Keratinocyte (primary cell): Measurements from ENCODE around the gene SERINC5. TPM values are rescaled to one million over a fixed set of nuclear protein-coding genes. Genes with fewer than 3 reads are reported as not detected.

Experiments used
- DNase-seq: peaks from one replicate; pipeline ENCODE4 v3.0.0-alpha.2; 2011; ENCODE audit warnings: low read depth, missing footprints, low spot score
- FAIRE-seq: peaks from 2 replicates; lab custom pipeline; 2011; peaks lifted over from hg19 to GRCh38; lab: Jason Lieb, UNC
- H2AFZ ChIP-seq: 2 replicates; pipeline ENCODE4 v1.6.0; 2012; ENCODE audit warnings: low read length, control low read depth, inconsistent platforms; ENCODE audit not compliant: control insufficient read depth
- H3K27ac ChIP-seq: 2 replicates; pipeline ENCODE4 v1.5.1; 2011; ENCODE audit warnings: low read length; ENCODE audit not compliant: control insufficient read depth, insufficient read depth
- H3K27me3 ChIP-seq: 3 replicates; pipeline ENCODE4 v1.6.0; 2011; ENCODE audit warnings: low read length; ENCODE audit not compliant: control insufficient read depth, insufficient read depth; ENCODE audit errors: extremely low read depth
- H3K36me3 ChIP-seq, 2 experiments: 2 replicates in 1 of 2; 3 replicates in 1 of 2; pipeline ENCODE4 v1.5.1; 2011; ENCODE audit warnings: low read length in 2 of 2, mild to moderate bottlenecking in 1 of 2; ENCODE audit not compliant: control insufficient read depth in 2 of 2, insufficient read depth in 2 of 2; ENCODE audit errors: extremely low read depth in 1 of 2
- H3K4me1 ChIP-seq: 3 replicates; pipeline ENCODE4 v1.5.1; 2011; ENCODE audit warnings: low read length; ENCODE audit not compliant: control insufficient read depth, insufficient read depth; ENCODE audit errors: extremely low read depth
- H3K4me2 ChIP-seq: 3 replicates; pipeline ENCODE4 v1.6.0; 2011; ENCODE audit warnings: low read depth, low read length; ENCODE audit not compliant: control insufficient read depth, insufficient read depth; ENCODE audit errors: extremely low read depth
- H3K4me3 ChIP-seq, 3 experiments: fragments of 200-600 bp in 1 of 3; sonication (generic) in 1 of 3; 2 replicates in 2 of 3; 3 replicates in 1 of 3; pipeline ENCODE4 v1.5.1; 2011 to 2016; ENCODE audit warnings: low read length in 3 of 3, mild to moderate bottlenecking in 3 of 3, control low read depth in 2 of 3, inconsistent platforms in 1 of 3, low read depth in 1 of 3, mixed read lengths in 1 of 3, mixed run types in 1 of 3, moderate library complexity in 1 of 3; ENCODE audit not compliant: control insufficient read depth in 2 of 3, insufficient read depth in 2 of 3; ENCODE audit errors: extremely low read depth in 1 of 3
- H3K79me2 ChIP-seq: 2 replicates; pipeline ENCODE4 v1.6.0; 2012; ENCODE audit warnings: low read length; ENCODE audit not compliant: control insufficient read depth, insufficient read depth
- H3K9ac ChIP-seq: 3 replicates; pipeline ENCODE4 v1.6.0; 2011; ENCODE audit warnings: low read length; ENCODE audit not compliant: control insufficient read depth, insufficient read depth; ENCODE audit errors: extremely low read depth
- H3K9me1 ChIP-seq: 3 replicates; pipeline ENCODE4 v1.6.0; 2011; ENCODE audit warnings: low read length; ENCODE audit not compliant: control insufficient read depth, insufficient read depth; ENCODE audit errors: extremely low read depth
- H3K9me3 ChIP-seq: 2 replicates; pipeline ENCODE4 v1.5.1; 2012; ENCODE audit warnings: low read depth, low read length; ENCODE audit not compliant: control insufficient read depth
- H4K20me1 ChIP-seq: 3 replicates; pipeline ENCODE4 v1.6.0; 2011; ENCODE audit warnings: low read length; ENCODE audit not compliant: control insufficient read depth, insufficient read depth; ENCODE audit errors: extremely low read depth
- CTCF ChIP-seq, 3 experiments: IDR thresholded peaks in 1 of 3; conservative IDR thresholded peaks in 1 of 3; optimal IDR thresholded peaks in 1 of 3; 2 replicates in 2 of 3; 3 replicates in 1 of 3; pipeline versions ENCODE3 to v1.5.1; 2011; ENCODE audit warnings: low read length in 3 of 3, mild to moderate bottlenecking in 3 of 3, moderate library complexity in 2 of 3, control low read depth in 1 of 3, inconsistent platforms in 1 of 3; ENCODE audit not compliant: insufficient read depth in 2 of 3; ENCODE audit errors: extremely low read depth in 1 of 3
- EZH2 ChIP-seq: IDR thresholded peaks from one replicate; pipeline ENCODE4 v1.6.1; 2012; ENCODE audit warnings: inconsistent platforms, mild to moderate bottlenecking, low read length, moderate library complexity
- dilution Hi-C: fragments of 300-500 bp; cut with MboI; formaldehyde crosslinking; loops from one replicate; pipeline ENCODE4 v1.7.0; 2020; ENCODE audit warnings: low sequenced_read_pairs; ENCODE audit not compliant: extremely low pct_ligation_motif_present
- polyA plus RNA-seq, 5 experiments: library from polyadenylated mRNA; depleted of rRNA in 3 of 5; stranded (reverse) in 3 of 5; stranded (forward) in 1 of 5; unstranded in 1 of 5; fragments of >200 nt; gene quantifications; 1 replicate in 1 of 5; 2 replicates in 3 of 5; 3 replicates in 1 of 5; pipeline versions ENCODE4 v1.2.1 to v1.2.3, GENCODE V29; 2011 to 2012; ENCODE audit warnings: missing spikeins in 2 of 5, low read depth in 1 of 5, low replicate concordance in 1 of 5

The SERINC5 gene
- polyA plus RNA-seq, 1 donor (not counting 4 experiments of a cell fraction or from before 2014, with no cell fraction given), result 20.0 TPM

GRCh38 chr5:80260461-80260860, 4.6 kb upstream of the SERINC5 start:
- H3K4me1 ChIP-seq, result peaks cover 4% of the 10 kb centered on the region
- no peak overlapping the region for H2AFZ ChIP-seq
- no peaks in the 10 kb centered on the region for H3K36me3 ChIP-seq
- no peaks in the 10 kb centered on the region for H4K20me1 ChIP-seq
- DNase-seq (no peak), FAIRE-seq (no peak)
- H3K4me2 ChIP-seq, result no peak overlapping the region
- no peaks in the 10 kb centered on the region for H3K9me1 ChIP-seq
- no peaks in the 10 kb centered on the region for H3K79me2 ChIP-seq
- no peak overlapping the region for H3K9ac ChIP-seq
- dilution Hi-C loops, result no loop called here
- no peaks in the 10 kb centered on the region for H3K9me3 ChIP-seq
- H3K4me3 ChIP-seq, result no peak overlapping the region
- no peak overlapping the region for H3K27ac ChIP-seq
- TF ChIP-seq CTCF (optimal IDR thresholded peaks at IDR 0.05 in 1 of 3, IDR thresholded peaks at IDR 0.05 in 1 of 3, conservative IDR thresholded peaks at IDR 0.05 in 1 of 3; ENCODE audit: extremely low read depth in 1 of 3, insufficient read depth in 2 of 3, low read length in 3 of 3) (no peak), EZH2 (no peak)
- H3K27me3 ChIP-seq, result no peaks in the 10 kb centered on the region

- Histone ChIP-seq H3K27me3 (no peaks in the 10 kb centered on the region), H3K4me1 (peaks cover 4% of the 10 kb centered on the region), H3K9me1 (no peaks in the 10 kb centered on the region), H2AFZ (no peak overlapping the region), H3K4me2 (no peak overlapping the region), H3K27ac (no peak overlapping the region), H3K36me3 (no peaks in the 10 kb centered on the region), H3K9me3 (no peaks in the 10 kb centered on the region), H3K9ac (no peak overlapping the region), H4K20me1 (no peaks in the 10 kb centered on the region), H3K79me2 (peaks cover 2% of the 10 kb centered on the region), H3K4me3 (no peak overlapping the region)
- TF ChIP-seq CTCF (optimal IDR thresholded peaks at IDR 0.05 in 1 of 3, IDR thresholded peaks at IDR 0.05 in 1 of 3, conservative IDR thresholded peaks at IDR 0.05 in 1 of 3; ENCODE audit: extremely low read depth in 1 of 3, insufficient read depth in 2 of 3, low read length in 3 of 3), result no peak
- TF ChIP-seq EZH2, result no peak
- no peak for FAIRE-seq
- DNase-seq, result no peak
- dilution Hi-C loops, result no loop called here
These were observed 3.8 kb upstream of the SERINC5 start for GRCh38 chr5:80259511-80260203.
